ENCODE results near the gene CLN3. TPM values are rescaled to one million over a fixed set of nuclear protein-coding genes. Genes with fewer than 3 reads are reported as not detected.

CLN3 gene
- polyA plus RNA-seq, 1 donor from 2014 or later: 32.2 TPM

DNA sequence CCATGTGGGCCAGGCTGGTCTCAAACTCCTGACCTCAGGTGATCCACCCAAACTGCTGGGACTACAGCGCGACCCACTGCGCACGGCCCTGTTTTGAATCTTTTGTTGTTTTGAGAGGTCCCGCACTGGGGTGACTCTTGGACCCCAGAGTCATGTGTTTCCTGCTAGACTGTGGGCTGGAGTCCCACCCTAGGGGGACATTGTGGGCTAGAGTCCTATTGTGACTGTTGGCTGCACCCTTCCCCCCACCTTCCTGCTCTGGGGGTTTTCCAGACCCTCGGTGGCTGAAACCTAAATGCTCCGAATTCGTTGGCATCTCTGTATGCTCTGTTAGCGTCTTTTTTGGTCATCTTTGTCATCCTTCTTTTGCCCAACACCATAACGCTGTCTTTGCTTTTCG is 30.9 kb upstream of the CLN3 start:
- Histone ChIP-seq H3K4me3 (ENCODE audit: low read length) (no peak overlapping the region), H3K27me3 (ENCODE audit: insufficient read depth, low read depth, low read length) (no peaks in the 10 kb centered on the region), H3F3A (ENCODE audit: insufficient read depth, low read length, poor library complexity, severe bottlenecking) (no peaks in the 10 kb centered on the region), H3K4me2 (ENCODE audit: low read length) (no peak overlapping the region), H3K36me3 (ENCODE audit: insufficient read depth, low read length) (no peaks in the 10 kb centered on the region), H3K9ac (ENCODE audit: low read length) (no peak overlapping the region), H3K79me2 (replicated peaks; ENCODE audit: insufficient read depth, low read length) (no peaks in the 10 kb centered on the region), H3K9me3 (ENCODE audit: low read length) (no peaks in the 10 kb centered on the region), H3K9me2 (ENCODE audit: insufficient read depth, low read length) (no peaks in the 10 kb centered on the region), H2AFZ (ENCODE audit: low read depth, low read length) (no peak overlapping the region), H4K20me1 (ENCODE audit: insufficient read depth) (no peaks in the 10 kb centered on the region), H3K27ac (ENCODE audit: low read length) (no peak overlapping the region)
- no peak for TF ChIP-seq SMC3 (conservative IDR thresholded peaks at IDR 0.05; ENCODE audit: poor library complexity)
- no peak for TF ChIP-seq EZH2 (IDR thresholded peaks at IDR 0.05; ENCODE audit: borderline replicate concordance, insufficient read depth, low read length, poor library complexity, severe bottlenecking)
- no peak for TF ChIP-seq POLR2AphosphoS5 (IDR thresholded peaks at IDR 0.05)

DNA sequence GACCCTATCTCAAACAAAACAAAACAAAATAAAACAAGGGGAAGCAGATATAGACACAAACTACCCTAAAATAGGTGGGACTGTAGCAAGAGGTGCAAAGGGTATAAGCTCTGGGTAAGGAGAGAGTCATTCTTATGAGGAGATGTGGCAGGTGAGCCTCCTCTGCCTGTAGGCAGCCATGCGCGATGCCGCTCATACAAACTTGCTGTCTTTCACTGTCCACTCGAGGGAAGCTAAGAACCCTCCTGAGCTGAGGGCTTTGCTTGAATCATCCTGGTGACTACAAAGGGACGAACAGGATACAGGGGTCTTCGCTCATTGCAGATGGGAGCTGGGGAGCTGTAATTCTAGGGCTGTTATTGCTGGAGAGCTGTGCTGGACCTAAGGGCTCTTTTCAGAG is 29.6 kb upstream of the CLN3 start:
- Histone ChIP-seq H3K79me2 (replicated peaks; ENCODE audit: insufficient read depth, low read length) (no peaks in the 10 kb centered on the region), H3F3A (ENCODE audit: insufficient read depth, low read length, poor library complexity, severe bottlenecking) (no peaks in the 10 kb centered on the region), H3K36me3 (ENCODE audit: insufficient read depth, low read length) (no peaks in the 10 kb centered on the region), H3K9ac (ENCODE audit: low read length) (no peak overlapping the region), H3K4me2 (ENCODE audit: low read length) (no peak overlapping the region), H3K27ac (ENCODE audit: low read length) (no peak overlapping the region), H4K20me1 (ENCODE audit: insufficient read depth) (no peaks in the 10 kb centered on the region), H2AFZ (ENCODE audit: low read depth, low read length) (no peak overlapping the region), H3K27me3 (ENCODE audit: insufficient read depth, low read depth, low read length) (no peaks in the 10 kb centered on the region), H3K4me3 (ENCODE audit: low read length) (no peak overlapping the region), H3K9me2 (ENCODE audit: insufficient read depth, low read length) (no peaks in the 10 kb centered on the region), H3K9me3 (ENCODE audit: low read length) (no peaks in the 10 kb centered on the region)
- no peak for TF ChIP-seq EP300 (conservative IDR thresholded peaks at IDR 0.05; ENCODE audit: poor library complexity, severe bottlenecking)
- no peak for TF ChIP-seq RAD21 (conservative IDR thresholded peaks at IDR 0.05)
- no peak for TF ChIP-seq EZH2 (IDR thresholded peaks at IDR 0.05; ENCODE audit: borderline replicate concordance, insufficient read depth, low read length, poor library complexity, severe bottlenecking)
- TF ChIP-seq, protein P1, sequence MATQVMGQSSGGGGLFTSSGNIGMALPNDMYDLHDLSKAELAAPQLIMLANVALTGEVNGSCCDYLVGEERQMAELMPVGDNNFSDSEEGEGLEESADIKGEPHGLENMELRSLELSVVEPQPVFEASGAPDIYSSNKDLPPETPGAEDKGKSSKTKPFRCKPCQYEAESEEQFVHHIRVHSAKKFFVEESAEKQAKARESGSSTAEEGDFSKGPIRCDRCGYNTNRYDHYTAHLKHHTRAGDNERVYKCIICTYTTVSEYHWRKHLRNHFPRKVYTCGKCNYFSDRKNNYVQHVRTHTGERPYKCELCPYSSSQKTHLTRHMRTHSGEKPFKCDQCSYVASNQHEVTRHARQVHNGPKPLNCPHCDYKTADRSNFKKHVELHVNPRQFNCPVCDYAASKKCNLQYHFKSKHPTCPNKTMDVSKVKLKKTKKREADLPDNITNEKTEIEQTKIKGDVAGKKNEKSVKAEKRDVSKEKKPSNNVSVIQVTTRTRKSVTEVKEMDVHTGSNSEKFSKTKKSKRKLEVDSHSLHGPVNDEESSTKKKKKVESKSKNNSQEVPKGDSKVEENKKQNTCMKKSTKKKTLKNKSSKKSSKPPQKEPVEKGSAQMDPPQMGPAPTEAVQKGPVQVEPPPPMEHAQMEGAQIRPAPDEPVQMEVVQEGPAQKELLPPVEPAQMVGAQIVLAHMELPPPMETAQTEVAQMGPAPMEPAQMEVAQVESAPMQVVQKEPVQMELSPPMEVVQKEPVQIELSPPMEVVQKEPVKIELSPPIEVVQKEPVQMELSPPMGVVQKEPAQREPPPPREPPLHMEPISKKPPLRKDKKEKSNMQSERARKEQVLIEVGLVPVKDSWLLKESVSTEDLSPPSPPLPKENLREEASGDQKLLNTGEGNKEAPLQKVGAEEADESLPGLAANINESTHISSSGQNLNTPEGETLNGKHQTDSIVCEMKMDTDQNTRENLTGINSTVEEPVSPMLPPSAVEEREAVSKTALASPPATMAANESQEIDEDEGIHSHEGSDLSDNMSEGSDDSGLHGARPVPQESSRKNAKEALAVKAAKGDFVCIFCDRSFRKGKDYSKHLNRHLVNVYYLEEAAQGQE (IDR thresholded peaks at IDR 0.05; ENCODE audit: borderline replicate concordance): no peak
- TF ChIP-seq POLR2AphosphoS5 (IDR thresholded peaks at IDR 0.05): no peak
- no peak for TF ChIP-seq TAF1 (IDR thresholded peaks at IDR 0.05; ENCODE audit: low read depth)

DNA sequence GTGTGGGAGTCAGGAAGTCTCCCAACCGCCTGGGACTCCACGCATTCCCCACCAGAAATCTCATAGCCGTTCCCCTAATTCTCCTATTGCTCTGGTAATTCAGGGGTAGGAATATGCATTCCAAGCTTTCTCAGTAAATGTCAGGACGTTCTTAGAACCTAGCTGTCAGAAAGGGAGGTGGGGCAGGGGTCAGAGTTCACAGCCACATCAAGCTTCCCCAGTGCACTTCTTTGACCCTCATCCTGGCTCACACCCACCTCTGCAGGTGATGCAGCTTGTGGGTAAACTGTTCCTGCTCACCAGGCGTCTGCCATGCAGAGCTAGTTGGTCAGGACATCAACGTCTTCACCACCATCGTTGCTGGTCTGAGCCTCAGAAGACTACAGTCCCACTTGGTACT is 28.8 kb upstream of the CLN3 start:
- Histone ChIP-seq H2AFZ (ENCODE audit: low read depth, low read length) (no peak overlapping the region), H3K9ac (ENCODE audit: low read length) (no peak overlapping the region), H3F3A (ENCODE audit: insufficient read depth, low read length, poor library complexity, severe bottlenecking) (no peaks in the 10 kb centered on the region), H3K4me2 (ENCODE audit: low read length) (no peak overlapping the region), H3K27me3 (ENCODE audit: insufficient read depth, low read depth, low read length) (no peaks in the 10 kb centered on the region), H3K9me2 (ENCODE audit: insufficient read depth, low read length) (no peaks in the 10 kb centered on the region), H3K36me3 (ENCODE audit: insufficient read depth, low read length) (no peaks in the 10 kb centered on the region), H3K9me3 (ENCODE audit: low read length) (no peaks in the 10 kb centered on the region), H4K20me1 (ENCODE audit: insufficient read depth) (no peaks in the 10 kb centered on the region), H3K27ac (ENCODE audit: low read length) (no peak overlapping the region), H3K79me2 (replicated peaks; ENCODE audit: insufficient read depth, low read length) (no peaks in the 10 kb centered on the region), H3K4me3 (ENCODE audit: low read length) (no peak overlapping the region)
- TF ChIP-seq, protein P2, sequence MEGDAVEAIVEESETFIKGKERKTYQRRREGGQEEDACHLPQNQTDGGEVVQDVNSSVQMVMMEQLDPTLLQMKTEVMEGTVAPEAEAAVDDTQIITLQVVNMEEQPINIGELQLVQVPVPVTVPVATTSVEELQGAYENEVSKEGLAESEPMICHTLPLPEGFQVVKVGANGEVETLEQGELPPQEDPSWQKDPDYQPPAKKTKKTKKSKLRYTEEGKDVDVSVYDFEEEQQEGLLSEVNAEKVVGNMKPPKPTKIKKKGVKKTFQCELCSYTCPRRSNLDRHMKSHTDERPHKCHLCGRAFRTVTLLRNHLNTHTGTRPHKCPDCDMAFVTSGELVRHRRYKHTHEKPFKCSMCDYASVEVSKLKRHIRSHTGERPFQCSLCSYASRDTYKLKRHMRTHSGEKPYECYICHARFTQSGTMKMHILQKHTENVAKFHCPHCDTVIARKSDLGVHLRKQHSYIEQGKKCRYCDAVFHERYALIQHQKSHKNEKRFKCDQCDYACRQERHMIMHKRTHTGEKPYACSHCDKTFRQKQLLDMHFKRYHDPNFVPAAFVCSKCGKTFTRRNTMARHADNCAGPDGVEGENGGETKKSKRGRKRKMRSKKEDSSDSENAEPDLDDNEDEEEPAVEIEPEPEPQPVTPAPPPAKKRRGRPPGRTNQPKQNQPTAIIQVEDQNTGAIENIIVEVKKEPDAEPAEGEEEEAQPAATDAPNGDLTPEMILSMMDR (IDR thresholded peaks at IDR 0.05; ENCODE audit: poor library complexity, severe bottlenecking): no peak
- TF ChIP-seq RAD21 (conservative IDR thresholded peaks at IDR 0.05): no peak
- no peak for TF ChIP-seq MXI1 (conservative IDR thresholded peaks at IDR 0.05; ENCODE audit: poor library complexity, severe bottlenecking)
- TF ChIP-seq TAF1 (IDR thresholded peaks at IDR 0.05; ENCODE audit: low read depth): no peak
- TF ChIP-seq POLR2AphosphoS5 (IDR thresholded peaks at IDR 0.05): no peak
- TF ChIP-seq, protein P1 (IDR thresholded peaks at IDR 0.05; ENCODE audit: borderline replicate concordance): no peak
- no peak for TF ChIP-seq SMC3 (conservative IDR thresholded peaks at IDR 0.05; ENCODE audit: poor library complexity)
- TF ChIP-seq EZH2 (IDR thresholded peaks at IDR 0.05; ENCODE audit: borderline replicate concordance, insufficient read depth, low read length, poor library complexity, severe bottlenecking): no peak
